Mononuclear cell (primary cell): ENCODE results near the gene WFDC1. TPM values are rescaled to one million over a fixed set of nuclear protein-coding genes. Genes with fewer than 3 reads are reported as not detected.

Experiments used
- H3K27me3 ChIP-seq: 2 replicates; pipeline ENCODE4 v1.6.0; 2011; ENCODE audit warnings: low read length, control low read depth; ENCODE audit not compliant: insufficient read depth
- H3K4me1 ChIP-seq: 2 replicates; pipeline ENCODE4 v1.5.1; 2011; ENCODE audit warnings: mild to moderate bottlenecking, low read length, control low read depth; ENCODE audit not compliant: insufficient read depth
- H3K4me3 ChIP-seq: 2 replicates; pipeline ENCODE4 v1.5.1; 2011; ENCODE audit warnings: mild to moderate bottlenecking, low read length, moderate library complexity
- H3K9me3 ChIP-seq: 2 replicates; pipeline ENCODE4 v1.5.1; 2011; ENCODE audit warnings: low read depth, mild to moderate bottlenecking, control low read depth, low read length
- total RNA-seq: library from RNA; depleted of rRNA; stranded (reverse); fragments of >200 nt; gene quantifications from one replicate; pipeline ENCODE4 v1.2.3, GENCODE V29; 2012

Gene WFDC1
- total RNA-seq, 1 donor, result 0.10 TPM

DNA sequence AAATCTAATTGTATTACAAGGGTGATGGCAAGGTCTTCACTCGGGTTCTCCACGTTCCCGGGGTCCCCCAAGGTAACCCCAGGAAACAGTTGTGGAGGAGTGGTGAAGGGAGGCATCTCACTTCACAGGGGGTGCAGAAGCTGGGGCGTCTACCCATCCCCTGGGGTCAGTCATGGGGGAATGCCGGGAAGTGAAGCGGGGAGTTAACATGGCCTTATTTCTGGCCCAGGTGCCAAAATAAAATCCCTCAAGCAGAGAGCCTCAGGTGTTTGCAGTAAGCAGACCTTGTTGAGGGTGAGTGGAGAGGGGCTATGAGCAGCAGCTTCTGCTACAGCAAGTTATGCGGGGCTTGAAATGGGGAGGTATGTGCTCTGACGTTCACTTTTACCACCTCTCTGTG, 64.6 kb downstream of the WFDC1 start:
- Histone ChIP-seq H3K4me1 (peaks cover 15% of the 10 kb centered on the region), H3K4me3 (no peak overlapping the region), H3K9me3 (no peaks in the 10 kb centered on the region), H3K27me3 (no peaks in the 10 kb centered on the region)

DNA sequence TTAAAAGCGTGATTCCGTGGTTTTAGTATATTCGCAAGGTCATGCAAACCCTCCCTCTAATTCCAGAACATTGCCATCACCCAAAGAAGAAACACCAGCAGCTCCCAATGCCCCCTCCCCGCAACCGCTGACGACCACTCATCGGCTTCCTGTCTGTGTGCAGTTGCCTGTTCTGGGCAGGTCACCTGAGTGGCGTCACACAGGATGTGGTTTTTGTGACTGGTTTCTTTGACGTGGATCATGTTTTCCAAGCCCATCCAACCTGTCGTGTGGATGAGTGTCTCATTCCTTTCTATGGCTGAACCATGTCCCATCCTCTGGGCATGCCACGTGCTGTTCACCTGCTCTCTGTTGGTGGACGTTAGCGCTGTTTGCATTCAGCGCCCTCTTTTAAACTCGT, 65.5 kb downstream of the WFDC1 start:
- Histone ChIP-seq H3K4me1 (peaks cover 15% of the 10 kb centered on the region), H3K9me3 (no peaks in the 10 kb centered on the region), H3K27me3 (no peaks in the 10 kb centered on the region), H3K4me3 (no peak overlapping the region)

DNA sequence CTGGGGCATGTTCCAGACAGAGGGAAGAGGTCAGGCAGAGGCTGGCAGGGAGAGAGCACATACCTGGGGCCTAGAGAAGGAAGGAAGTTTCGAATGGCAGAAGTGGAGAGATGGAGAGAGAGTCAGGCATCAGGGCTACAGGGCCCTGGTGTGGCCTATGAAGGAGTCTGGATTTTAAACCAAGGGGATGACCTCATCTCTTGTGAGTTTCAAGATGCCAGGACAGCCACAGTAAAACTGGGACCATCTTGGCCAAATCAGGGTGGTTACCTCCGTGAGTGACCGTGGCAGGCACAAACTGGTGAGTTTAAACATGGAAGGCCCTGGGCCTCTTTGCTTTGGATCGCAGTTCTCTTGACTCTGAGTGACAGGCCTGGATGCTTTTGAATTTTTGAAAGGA, 66.1 kb downstream of the WFDC1 start:
- Histone ChIP-seq H3K9me3 (no peaks in the 10 kb centered on the region), H3K27me3 (no peaks in the 10 kb centered on the region), H3K4me3 (no peak overlapping the region), H3K4me1 (peaks cover 15% of the 10 kb centered on the region)

DNA sequence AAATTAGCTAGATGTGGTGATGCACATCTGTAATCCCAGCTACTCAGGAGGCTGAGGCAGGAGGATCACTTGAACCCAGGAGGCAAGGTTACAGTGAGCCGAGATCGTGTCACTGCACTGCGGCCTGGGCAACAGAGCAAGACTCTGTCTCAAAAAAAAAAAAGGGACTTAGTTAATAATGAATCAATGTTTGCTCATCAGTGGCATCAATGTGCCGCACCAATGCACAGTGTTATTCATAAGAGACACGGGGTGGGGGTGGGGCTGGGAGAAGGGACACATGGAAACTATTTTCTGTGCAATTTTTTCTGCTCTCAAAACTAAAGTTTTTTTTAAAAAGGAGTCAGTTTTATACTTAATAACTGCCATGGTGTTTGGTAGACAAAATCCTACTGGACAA, 66.9 kb downstream of the WFDC1 start:
- no peak overlapping the region for H3K4me3 ChIP-seq
- no peaks in the 10 kb centered on the region for H3K9me3 ChIP-seq
- no peaks in the 10 kb centered on the region for H3K27me3 ChIP-seq
- peaks cover 14% of the 10 kb centered on the region for H3K4me1 ChIP-seq

DNA sequence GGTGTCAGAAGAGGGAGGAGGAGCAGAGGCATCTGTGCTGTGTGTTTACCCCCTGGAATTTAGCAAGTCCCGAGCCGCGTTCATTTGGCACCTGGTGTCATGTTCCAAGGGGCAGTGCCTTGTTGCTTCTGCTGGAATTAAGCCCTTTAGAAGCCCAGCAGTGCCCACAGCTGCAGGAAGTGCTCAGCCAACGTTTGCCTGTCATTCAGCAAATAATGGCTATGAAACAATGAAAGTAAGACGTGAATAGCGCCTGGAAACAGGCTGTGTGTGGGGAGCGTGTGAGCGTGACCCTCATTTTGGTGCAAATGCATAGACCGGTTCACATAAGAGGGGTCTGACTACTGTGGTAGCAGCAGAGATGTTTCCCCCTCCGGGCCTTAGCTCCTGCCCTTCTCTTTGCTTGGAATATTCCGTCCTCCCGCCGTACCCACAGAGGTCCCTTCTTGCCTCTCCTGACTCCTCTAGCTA, 67.8 kb downstream of the WFDC1 start:
- H3K9me3 ChIP-seq, result no peaks in the 10 kb centered on the region
- H3K4me3 ChIP-seq, result no peak overlapping the region
- H3K27me3 ChIP-seq, result peaks cover 7% of the 10 kb centered on the region
- peaks cover 5% of the 10 kb centered on the region for H3K4me1 ChIP-seq

DNA sequence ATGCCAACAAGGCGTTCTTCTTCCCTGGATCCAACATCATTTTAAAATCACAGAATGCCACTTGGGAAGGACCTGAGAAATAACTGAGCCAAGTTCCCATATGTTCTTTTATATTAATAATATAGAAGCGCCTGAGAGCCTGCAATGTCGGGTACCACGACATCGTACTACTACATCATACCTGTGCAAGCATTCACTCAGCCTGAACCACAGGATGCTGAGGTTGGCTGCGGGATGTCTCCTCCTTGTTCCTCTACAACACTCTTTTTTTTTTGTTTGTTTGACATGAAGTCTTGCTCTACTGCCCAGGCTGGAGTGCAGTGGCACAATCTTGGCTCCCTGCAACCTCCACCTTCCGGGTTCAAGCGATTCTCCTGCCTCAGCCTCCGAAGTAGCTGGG, 71.5 kb downstream of the WFDC1 start:
- peaks cover 34% of the 10 kb centered on the region for H3K27me3 ChIP-seq
- H3K4me3 ChIP-seq, result no peak overlapping the region
- no peaks in the 10 kb centered on the region for H3K9me3 ChIP-seq
- peaks cover 10% of the 10 kb centered on the region for H3K4me1 ChIP-seq

DNA sequence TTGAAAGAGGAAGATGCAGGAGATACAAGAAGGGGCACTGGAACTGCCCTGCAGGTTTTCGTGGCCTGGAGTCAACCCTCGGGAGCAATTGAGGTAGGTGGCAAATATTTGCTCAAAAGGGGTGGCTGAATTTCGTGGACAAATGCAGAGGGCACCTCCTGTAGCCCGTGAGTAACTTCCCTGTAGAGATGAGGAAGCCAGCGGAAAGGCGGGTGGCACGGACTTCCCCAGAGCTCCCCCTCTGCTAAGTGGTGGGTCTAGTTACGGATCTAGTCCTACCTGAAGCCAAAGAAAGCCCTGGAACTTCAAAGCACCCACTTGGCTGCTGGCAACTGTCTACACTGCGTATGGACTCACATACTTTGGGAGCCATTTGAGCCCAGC, 72.6 kb downstream of the WFDC1 start:
- Histone ChIP-seq H3K9me3 (no peaks in the 10 kb centered on the region), H3K4me3 (no peak overlapping the region), H3K27me3 (peaks cover 34% of the 10 kb centered on the region), H3K4me1 (peaks cover 10% of the 10 kb centered on the region)

DNA sequence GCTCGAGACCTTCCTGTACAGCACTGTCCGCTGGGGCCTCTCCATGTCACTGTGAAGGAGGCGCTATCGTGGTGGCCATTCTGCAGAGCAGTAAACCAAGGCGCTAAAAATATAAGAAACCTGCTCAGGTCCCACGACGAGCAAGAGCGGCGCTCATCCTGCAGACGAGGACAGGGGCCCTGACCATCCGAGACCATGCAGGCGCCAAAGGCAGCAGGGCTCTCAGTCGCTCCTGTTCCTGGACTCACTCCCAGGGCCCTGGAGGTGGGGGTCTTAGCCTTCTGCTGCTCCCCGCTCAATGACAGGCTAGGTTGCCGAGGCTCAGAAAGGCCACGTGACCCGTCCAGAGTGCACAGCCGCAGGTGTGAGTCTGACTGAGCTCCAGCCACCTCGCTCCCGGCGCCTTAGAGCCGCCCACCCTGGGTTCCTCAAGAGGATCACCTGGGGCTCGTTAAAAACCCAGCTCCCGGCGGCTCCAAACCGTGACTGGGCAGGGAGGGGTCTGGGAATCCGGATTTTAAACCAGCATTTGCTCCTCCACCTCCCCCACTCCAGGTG, 73.2 kb downstream of the WFDC1 start:
- Histone ChIP-seq H3K9me3 (no peaks in the 10 kb centered on the region), H3K27me3 (peaks cover 34% of the 10 kb centered on the region), H3K4me1 (peaks cover 10% of the 10 kb centered on the region), H3K4me3 (peak overlapping the region; percentile 19)

DNA sequence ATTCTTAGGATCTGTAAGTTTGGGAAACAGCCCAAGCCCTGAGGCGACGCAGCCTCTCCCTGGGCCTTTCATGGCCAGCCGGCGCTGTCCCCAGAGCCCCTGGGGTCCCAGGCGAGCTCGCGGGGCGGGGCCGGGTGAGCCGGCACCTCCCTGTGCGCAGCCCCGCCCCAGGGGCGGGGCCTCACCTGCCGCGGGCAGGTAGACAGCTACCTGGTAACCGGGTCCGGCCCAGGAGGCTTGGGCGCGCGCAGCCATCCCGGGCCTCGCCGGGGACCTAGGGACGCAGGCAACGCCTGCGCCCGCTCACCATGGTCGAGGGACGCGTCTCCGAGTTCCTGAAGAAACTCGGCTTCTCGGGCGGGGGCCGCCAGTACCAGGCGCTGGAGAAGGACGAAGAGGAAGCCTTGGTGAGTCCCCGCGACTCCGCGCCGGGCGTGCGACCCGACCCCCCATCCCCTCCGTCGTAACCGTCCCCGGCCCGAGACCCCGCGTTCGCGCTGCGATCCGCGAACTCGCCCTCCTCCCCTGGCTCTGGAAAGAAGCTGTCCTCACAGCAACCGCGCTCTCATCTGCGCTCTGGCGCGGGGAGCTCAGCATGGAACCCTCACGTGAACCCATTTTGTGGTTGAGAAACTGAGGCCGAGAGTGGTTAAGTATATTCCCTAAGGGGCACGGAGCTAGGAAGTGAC, 73.8 kb downstream of the WFDC1 start, which contains the start of gene ATP2C2:
Gene ATP2C2, plus strand, starts transcription at position 231 of the 689 bp plus-strand sequence. Its CDS starts 78 bp downstream, at position 309.
- Histone ChIP-seq H3K9me3 (no peaks in the 10 kb centered on the region), H3K27me3 (peaks cover 34% of the 10 kb centered on the region), H3K4me1 (peaks cover 10% of the 10 kb centered on the region), H3K4me3 (peak within 1 kb of the TSS; percentile 19)

DNA sequence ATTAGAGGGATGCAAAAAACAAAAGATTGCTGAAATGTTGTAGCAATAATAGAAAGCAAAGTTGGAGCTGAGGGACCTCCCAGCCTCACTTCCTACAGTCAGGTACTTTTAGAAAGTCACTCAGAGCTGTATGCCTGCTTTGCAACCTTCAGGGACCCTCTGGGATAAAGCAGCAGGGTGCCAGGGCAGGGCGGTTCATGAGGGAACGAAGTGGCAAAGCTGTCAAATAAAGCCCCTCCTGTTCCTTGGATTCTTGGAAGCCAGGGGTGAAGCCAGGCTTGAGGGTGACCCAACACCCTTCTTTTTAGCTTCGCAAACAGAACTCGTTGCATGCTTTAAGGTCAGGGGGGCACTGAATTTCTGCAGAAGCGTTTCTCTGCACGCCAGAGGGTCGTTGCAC, 74.4 kb downstream of the WFDC1 start:
- no peak overlapping the region for H3K4me3 ChIP-seq
- H3K27me3 ChIP-seq, result peaks cover 34% of the 10 kb centered on the region
- H3K4me1 ChIP-seq, result peaks cover 10% of the 10 kb centered on the region
- no peaks in the 10 kb centered on the region for H3K9me3 ChIP-seq

DNA sequence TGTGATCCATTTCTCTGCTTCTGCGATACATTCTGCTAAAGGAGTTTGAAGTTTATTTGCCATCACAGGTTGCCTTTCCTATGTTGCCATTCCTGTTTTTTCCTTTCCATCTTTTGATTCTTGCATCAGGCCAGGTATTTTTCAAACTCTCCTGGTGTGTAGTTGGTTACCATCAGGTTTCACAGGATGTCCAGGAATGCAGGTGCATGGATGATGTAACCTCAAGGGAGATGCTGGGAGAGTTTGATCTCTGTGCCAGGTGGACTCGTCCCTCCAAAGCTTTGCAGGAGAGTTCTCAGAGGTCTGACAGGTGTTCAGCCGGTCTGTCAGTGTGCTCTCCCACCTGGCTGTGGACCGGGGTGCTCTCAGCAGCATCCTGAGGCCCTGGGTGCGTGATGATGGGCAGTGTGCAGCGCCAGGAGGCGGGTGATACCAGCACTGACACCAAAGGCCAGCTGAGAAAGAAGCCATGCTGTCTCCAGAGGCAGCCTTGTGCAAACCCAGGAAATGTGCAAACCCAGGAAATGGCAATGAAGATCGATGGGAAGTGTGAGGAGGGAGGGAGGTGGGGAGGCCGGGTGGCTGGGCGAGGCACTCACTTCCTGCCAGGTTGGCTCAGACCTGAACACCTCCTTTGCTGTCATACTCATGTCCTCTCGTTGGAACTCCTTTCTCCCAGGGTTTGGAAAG, 75.4 kb downstream of the WFDC1 start:
- H3K4me1 ChIP-seq, result peaks cover 10% of the 10 kb centered on the region
- H3K9me3 ChIP-seq, result no peaks in the 10 kb centered on the region
- peaks cover 34% of the 10 kb centered on the region for H3K27me3 ChIP-seq
- H3K4me3 ChIP-seq, result no peak overlapping the region

DNA sequence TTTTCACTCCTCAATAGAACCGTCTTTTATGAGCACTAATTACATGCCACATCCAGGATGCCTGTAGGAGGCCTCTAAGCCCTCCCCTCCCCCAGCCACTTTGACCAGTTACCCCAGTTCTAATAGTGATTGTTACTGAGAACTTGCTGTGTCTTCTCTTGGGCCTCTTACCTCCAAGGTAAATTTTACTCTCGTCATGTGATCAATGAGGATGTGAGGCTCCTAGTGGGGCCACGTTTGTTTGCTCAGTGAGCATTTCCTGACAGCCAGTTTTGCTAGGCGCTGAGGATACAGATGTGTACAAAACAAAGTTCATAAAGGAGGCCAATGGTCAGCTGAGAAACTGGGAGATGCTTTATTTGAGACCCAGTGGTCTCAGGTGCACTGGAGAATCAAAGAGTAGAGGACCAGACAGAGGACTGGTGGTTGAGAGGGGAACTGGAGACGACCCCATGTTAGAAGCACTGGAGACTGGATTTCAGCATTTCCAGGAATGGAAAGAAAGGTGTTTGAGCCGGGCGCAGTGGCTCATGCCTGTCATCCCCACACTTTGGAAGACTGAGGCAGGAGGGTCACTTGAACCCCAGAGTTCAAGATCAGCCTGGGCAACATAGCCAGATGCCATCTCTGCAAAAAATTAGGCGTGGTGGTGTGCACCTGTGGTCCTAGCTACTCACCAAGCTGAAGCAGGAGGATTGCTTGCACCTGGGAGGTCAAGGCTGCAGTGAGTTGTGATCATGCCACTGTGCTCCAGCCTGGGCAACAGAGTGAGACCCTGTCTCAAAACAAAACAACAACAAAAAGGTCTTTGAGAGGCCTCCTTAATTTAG, 76.3 kb downstream of the WFDC1 start:
- Histone ChIP-seq H3K4me1 (peaks cover 10% of the 10 kb centered on the region), H3K4me3 (no peak overlapping the region), H3K27me3 (peaks cover 34% of the 10 kb centered on the region), H3K9me3 (no peaks in the 10 kb centered on the region)

DNA sequence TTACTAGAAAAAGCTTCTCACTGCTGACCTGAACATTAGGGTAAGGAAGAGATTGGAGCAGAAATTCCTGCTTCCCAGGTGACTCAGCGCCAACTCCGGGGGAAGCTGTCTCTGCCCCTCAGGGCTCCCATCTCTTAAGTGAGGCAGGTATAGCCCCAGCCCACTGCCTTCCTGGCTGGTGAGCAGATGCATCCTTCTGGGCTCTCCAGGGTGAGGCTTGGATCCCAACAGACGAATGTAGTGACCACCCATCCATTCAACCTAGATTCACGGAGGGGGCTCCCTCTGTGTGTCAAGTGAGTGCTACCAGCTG, 76.8 kb downstream of the WFDC1 start:
- Histone ChIP-seq H3K4me1 (peaks cover 10% of the 10 kb centered on the region), H3K9me3 (no peaks in the 10 kb centered on the region), H3K27me3 (peaks cover 34% of the 10 kb centered on the region), H3K4me3 (no peak overlapping the region)

DNA sequence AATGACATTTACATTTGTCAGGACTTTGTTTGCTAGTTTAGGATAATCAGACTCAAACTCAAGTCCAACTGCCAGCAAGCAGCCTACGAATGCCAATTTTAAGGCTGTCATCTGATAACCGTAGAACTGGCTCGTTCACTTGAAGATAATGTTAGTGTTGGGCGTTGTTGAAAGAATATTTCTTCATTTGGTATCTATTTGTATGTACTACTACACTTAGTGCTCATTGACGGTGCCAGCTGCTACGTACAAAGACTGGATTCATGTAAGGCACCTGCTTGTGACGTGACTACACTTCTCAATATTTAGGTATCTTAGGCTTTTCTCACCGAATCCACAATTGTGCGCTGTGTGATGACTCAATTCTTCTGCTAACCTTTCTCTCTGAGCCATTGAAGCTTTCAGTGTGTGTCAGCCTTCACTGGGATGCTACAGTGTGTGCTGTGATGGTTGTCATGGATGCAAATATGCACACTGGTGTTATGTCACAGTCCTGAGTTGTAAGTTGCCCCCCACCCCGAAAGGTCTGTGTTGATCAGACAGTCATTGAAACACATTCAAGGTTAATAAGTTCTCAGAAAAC, 79.3 kb downstream of the WFDC1 start:
- Histone ChIP-seq H3K4me1 (peaks cover 4% of the 10 kb centered on the region), H3K27me3 (peaks cover 12% of the 10 kb centered on the region), H3K4me3 (no peak overlapping the region), H3K9me3 (no peaks in the 10 kb centered on the region)

DNA sequence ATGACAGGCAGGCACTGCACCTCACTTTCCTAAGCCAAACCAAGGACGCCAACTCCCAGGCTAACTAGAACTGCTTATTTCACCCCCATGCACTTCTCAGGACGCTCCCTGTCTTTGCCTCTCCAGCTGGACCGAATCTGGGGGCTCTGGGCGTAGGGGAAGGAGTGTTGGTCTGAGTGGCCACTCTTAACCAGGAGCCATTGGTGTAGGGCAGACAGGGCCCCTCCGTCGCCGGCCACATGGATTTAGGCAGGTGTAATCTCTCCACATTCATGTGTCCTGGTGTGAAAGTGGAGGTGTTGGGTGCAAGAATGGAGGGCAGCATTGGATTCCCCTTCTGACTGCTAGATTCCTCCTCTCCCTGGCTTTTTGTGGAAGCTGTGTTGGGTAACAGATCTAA, 83.4 kb downstream of the WFDC1 start:
- Histone ChIP-seq H3K4me1 (no peaks in the 10 kb centered on the region), H3K9me3 (no peaks in the 10 kb centered on the region), H3K27me3 (no peaks in the 10 kb centered on the region), H3K4me3 (no peak overlapping the region)
